Ramos (cell line): Measurements from ENCODE around the gene LMO1.

Source experiments
- in situ Hi-C: fragments of 300-500 bp; cut with MboI; formaldehyde crosslinking; loops from one replicate; pipeline ENCODE4 v1.14.3; 2022; ENCODE audit warnings: low sequenced_read_pairs; ENCODE audit not compliant: unreplicated experiment

LMO1 gene

DNA sequence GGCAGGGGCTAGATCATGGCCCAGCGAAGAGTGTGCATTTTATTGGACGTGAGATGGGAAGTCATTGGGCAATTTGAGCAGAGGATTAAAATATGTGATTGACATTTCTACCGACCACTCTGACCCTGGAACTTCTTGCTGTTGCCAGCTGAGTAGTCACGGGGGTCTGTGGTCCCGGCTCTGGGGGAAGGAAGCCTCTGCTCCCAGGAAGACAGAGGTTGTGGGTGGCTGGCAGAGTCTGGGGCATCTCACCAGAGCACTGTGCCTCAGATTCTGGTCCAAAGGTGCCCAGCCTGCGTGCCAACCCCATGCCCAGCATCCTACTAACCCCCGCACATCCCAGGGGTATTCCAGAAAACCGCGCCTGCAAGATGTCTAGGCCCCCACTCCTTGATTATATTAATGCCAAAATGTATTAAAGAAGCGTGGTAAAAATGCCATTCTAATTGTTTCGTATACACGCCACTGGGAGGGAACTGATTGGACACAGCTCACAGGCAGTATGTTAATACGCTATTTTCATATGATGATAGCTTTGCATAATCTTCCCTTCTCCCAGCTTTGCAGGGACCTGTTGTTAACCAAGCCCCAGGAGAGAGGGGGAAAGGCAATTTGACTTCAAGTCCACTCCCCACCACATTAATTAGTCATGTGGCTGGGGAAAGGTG is 25.3 kb upstream of the LMO1 start:
- in situ Hi-C loops = no loop called here

DNA sequence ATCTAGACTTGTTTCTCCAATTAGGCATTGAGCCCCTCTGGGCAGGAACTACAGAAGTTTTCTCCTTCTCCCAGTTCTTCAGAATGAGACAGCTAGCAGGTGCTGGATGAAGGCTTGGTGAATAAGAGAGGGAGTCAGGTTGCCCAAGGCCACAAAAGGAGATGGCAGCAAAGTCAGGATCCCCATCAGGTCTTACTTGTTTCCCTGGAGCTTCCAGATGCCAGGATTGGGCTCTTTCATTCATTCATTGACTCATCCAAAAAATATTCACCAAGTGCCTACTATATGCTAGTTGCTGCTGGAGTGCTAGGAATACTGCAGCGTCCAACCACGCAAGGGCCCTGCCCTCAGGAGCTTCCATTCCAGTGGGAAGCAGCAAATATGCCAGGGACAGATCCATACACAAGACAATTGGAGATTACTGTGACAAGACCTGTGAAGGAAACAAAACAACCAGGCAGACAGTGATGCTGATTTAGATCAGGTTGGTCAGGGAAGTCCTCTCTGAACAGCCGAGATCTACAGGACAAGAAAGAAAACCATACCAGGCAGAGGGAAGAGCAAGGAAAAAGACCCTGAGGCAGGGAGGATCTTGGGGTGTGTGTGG is 24.6 kb upstream of the LMO1 start:
- in situ Hi-C loops = no loop called here

DNA sequence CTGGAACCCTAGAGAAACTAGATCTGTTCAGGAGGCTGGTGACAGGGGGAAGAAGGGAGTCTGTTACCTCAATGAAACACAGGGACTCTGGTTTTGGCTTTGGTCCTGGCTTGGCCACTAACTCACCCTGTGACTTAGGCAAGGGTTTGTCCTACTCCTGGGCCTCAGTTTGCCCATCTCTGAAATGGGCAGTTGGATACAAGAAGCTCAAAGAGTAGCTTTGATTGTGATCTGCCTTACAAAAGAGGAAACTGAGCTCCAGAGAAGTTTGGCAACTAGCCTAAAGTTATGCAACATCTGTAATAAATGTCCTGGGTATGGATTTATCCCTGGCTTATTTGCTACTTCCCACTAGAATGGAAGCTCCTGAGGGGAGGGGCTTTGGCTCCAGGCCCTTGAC is 24.0 kb upstream of the LMO1 start:
- in situ Hi-C loops = no loop called here

DNA sequence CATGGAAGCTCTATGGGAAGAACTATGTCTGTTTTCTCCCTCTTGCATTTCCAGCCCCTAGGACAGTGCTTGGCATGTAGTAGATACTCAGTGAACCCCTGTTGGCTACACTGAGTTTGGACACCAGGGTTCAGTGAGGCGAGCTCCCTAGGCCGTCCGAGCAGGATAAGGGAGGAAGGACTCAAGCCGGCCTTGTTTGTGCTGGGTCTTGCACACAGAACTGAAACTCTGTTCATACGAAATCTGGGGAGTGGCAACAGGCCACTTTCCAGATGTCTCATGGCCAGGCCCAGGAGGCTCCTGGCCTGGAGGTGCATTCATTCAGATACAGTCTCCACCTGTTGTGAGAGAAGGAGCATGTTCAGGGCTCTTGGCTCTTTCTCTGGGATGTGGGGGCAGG is 23.6 kb upstream of the LMO1 start:
- in situ Hi-C loops = no loop called here

DNA sequence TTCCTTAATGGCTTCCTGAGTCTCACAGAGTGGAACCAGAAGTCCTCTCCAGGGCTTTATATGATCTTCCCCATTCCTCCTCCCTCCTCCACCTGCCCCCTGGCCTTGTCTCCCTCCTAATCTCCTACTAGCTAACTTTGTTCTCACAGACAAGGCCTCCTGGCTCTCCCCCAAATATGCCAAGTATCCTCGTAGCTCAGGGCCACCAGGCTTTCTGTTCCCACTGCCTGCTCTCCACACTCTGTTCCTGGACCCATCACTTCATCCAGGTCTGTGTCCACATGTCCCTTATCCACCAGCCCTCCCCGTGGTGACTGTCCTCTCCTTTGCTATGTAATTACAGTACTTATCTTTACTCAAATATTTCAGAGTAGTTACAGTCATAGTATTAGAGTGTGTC is 23.2 kb upstream of the LMO1 start:
- in situ Hi-C loops = no loop called here

DNA sequence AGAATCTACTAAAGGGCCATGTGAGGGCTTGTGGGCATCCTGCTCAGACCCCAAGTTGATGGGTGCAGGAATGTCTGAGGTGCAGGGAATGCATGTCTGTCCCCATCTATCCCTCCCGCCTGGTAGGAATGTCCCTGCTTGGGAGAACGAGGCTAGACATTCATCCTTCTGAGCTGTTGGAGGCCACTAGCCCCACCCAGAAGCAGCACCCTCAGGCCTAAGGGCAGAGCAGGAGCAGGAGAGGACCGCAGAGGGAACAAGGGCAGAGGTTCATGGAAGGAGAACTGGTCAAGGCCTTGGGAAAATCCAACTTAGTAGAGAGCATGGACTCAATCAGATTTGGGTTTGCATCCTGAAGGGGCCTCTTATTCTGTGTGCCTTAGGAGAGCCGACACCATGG is 22.1 kb upstream of the LMO1 start:
- in situ Hi-C loops = no loop called here

DNA sequence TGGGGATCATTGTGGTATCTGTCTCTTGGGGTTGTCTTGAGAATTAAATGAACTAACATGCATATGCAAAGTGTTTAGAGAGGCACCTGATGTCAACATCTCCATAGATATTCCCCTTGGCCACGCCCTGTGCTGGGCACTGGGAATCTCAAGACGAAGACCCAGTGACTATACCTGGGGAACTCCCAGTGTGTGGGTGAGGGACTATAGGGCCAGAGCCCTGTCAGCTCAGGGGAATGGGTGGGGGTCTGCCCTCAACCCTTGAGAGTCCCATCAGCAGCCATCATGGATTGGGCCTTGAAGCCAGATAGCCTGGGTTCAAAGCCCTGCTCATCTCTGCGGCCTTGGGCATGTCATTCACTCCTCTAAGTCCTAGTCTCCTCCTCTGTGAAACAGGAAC is 21.6 kb upstream of the LMO1 start:
- in situ Hi-C loops = no loop called here

DNA sequence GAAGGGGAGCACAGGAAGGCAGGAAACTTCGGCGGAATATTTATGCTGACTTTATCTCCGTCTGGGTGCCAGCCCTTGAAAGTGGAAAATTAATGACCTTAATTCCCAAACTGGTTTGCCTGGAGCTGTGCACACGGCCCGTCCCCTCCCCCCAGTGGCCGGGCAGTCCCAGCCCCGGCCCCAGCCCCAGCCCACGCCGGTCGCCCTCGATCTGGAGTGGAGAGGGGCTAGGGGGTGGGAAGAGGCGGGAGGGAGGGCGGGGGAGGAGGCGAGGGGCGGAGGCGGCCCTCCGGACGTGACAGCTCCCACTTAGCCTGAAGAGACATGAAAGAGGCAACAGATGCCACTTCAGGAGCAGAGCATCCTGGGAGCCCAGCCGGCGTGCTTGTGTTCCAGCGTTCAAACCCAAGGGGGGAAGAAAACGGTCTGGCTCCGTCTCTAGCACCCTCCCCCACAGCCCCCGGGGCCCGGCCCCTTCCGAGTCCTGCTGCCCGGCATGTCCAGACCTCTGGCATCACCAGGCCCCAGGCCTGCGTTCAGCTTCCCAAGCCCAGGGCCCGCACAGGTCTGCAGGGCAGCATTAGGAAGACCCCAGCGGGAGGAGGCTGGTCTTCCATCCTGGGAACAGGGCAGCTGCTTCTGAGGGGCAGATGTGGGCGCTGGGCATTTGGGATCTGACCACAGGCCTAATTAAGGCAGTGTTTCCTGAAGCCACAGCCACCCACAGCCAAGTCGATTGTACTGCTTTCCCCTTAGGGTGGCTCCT is 20.0 kb upstream of the LMO1 start:
- in situ Hi-C loops = no loop called here

DNA sequence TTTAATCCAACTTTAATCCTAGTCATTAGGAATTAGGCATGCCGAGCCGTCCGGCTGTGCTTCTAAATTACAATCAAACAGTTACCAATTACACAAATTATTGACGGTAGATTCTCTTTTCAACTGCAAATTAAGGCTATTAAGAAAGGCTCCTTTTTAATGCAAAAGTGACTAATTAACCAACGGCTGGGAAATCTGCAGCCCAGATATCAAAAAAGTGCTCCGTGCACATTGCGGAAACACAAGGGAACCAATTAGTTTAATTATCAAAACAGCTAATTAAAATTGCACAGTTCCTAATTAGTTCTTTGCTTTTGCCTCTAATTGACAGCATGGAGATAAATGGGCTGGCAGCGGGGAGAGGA is 19.4 kb upstream of the LMO1 start:
- in situ Hi-C loops = no loop called here

DNA sequence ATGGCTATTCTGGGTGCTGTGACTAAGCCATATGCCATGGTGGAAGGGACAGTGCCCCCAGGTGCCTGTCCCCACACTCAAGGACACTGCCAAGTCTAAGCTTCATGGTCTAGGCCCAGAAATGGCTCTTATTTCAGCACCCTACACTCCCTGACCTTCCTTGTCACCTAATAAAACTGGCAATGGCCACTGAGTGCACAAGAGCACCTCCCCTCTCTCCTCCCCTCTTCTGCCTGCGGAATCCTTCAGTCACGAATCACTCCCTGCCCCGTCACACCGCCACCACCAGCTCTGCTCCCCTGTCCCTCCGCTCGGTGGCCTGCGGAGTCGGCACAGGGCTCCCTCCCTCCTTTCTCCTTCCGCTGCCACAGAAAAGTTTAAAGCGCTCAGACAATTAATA is 19.0 kb upstream of the LMO1 start:
- in situ Hi-C loops = no loop called here

DNA sequence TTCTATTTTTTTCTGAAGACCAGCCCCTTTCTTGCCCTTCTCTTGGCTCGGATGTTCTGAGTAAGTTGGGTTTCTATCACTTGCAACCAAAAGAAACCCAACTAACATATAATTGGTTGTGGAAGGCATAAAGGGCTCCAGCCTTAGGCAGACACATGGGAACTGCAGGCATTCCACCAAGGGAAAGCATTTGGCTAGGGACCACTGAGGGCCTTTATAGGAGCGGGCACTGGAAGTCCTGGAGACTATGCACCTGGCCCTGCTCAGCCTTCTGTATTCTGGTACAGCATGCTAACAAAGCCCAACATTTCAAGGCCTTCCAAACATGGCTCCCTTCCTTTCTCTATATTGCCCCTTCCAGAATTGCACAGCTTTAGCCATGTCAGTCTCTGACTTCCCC is 17.6 kb upstream of the LMO1 start:
- in situ Hi-C loops = no loop called here

DNA sequence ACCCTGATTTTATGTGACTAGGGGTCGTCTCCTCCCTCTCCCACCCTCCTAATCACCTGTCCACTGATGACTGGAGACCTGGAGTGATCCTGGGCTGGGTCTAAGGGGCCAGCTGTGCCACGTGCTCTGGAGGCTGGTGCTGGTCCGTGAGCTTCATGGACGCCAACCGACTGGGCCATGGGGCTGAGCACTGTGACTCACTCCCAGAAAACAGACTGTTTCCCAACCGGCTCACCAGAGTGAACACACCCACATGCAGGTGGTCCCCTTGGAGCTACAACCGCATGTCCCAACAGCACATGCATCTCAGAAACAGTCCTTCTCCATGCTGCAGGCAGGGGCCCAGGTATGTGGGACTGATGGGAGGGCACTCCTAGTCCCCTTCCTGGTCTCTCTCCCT is 14.0 kb upstream of the LMO1 start:
- in situ Hi-C loops = no loop called here

DNA sequence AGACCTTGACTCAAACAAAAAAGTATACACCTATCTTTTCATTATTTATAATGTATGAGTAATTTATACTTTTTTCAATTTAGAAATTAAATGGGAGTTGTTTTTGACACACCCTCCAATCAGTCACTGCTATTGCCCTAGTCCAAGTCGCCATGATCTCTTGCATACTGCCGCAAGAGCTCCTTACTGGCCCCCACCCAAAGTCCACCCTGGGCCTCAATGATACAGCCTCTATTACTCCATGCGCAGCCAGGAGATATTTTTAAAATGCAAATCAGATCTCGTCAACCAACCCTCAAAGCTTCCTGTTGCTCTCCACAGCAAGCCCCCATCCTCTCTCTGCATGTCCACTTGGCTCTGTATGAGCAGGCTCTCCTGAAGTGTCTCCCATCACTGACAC is 12.8 kb upstream of the LMO1 start:
- in situ Hi-C loops = no loop called here

DNA sequence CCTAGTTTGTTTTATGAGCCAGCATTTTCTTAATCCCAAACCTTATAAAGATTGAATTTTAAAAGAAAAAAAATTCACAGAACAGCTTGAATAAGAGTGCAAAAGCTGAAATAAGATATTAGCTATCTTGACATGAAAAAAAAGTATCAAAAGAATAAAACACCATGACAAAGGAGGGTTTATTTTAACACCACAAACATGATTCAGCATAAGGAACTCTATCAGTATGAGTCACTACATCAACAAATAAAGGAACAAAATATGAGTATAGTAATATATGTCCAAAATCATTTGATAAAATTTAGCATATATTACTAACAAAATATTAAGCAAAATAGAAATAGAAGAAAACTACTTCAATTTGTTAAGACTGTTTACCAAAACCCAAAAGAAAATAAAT is 9.6 kb upstream of the LMO1 start:
- in situ Hi-C loops = no loop called here

DNA sequence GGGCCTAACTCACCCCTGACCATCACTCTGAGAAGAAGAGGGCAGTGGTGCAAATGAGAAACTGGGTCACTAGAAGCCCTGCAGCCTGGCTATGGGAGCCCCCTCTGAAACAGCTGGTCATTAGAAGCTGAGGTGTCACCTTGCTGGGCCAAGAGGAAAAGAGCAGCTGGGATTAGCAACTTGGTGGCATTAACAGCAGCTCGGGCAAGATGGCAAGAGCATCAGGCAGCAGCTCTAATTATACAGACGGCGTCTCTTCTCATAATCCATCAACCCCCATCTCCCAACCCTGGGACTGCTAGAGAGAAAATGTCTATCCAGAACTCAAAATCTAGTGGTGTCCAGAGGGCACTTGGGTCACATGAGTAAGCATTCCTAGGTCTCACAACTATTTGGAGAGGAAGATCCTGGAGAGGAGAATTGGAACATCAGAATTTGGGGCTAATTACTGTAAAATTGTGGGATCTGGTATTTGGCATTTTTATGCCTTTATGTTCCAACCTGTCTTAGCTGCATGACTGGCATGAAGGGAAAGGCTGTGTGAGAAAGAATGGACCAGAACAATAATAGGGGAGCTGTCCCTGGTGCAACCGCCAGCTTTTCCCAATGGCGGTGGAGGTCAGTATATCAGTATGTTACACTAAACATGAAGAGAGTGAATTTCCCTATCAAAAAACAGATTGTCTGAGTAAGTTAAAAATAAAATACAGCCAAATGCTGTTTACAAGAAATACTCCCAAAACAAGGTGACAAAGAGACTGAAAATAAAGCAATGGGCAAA is 7.6 kb upstream of the LMO1 start:
- in situ Hi-C loops = no loop called here

DNA sequence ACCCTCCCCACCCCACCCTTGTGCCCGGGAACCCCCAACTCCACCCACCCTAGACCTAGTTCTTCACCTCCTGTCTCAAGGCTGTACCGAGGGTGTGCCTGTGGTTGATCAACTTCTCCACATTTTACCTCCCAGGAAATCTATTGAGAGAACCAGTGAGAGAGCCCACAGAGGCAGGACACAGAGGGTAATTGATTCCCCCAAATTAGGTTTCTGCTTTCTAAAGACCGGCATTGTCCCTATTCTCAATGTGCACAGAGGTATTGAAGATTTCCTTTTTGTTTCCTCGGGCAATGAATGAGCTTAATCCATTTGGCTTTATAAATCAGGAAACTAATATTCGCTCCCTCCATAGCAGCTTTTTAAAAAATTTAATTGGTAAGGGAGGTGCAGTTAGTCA is 6.0 kb upstream of the LMO1 start:
- in situ Hi-C loops = no loop called here

DNA sequence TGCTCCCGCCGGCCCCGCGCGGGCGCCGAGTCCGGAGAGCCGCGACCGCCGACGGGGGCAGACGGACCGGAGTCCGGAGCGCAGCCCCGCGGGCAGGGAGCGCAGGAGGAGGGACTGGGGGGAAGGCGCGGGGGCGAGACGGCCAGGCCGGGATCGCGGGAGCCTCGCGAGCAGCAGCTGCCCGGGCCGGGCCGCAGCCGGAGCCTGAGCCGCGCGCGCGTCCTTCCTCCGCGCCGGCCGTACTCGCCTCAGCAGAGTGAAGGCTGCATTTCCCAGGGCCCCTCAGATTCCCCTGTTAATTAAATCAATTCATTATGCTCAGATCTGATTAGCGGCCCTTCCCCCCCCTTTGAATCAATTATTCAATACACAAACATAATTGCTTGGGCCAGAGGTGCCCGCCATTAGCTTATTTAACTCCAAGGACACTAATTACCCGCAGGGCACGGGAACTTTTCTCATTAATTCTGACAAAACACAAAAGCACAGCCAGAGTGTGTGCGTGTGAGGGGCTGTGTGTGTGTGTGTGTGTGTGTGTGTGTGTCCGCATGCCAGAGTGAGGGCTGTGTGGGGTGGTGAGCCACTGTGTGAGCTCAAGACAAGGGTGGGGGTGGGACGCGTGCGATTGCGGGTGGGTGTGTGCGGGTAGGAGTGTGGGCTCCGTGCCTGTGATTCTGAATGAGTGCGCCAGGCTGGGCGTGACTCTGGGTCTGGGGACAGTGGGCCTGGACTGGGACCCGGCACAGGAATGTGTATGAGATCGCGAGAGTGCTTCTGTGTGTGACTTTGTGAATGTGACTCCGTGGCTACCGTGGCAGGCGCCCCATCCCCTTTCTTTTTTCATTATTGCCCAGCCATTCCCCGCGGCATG is 5.1 kb upstream of the LMO1 start:
- in situ Hi-C loops = no loop called here

DNA sequence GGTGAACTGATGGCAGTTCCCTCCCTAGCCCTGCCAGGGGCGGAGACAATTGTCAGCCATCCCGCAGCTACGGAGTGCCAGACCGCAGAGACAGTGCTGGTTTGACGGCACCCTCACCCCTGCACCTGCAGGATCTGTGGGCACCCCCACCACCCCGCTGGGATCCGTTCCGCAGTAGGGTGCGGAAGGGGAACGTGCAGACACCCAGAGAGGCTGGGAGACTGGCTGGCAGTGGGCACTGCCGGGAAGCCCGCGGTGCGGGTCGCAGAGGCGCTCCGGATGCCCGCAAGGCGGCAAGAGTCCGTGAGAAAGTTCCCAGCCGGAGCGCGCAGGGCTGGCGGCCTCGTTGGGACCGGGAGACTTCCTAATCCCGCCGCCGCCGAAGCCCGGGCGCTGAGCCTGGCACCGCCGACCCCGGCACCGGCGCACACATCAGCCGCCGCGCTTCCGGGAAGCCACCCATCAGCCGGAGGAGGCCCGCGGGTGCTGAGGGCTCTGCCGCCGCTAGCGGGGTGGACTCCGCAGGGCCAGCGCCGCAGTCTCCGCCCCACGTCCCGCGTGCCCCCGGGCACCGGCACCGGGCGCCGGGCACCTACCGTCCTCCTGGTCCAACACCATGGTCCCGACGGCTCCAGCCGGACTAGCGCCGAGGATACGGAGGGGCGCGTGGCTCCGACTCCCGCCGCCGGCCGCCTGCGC is 4.3 kb upstream of the LMO1 start:
- in situ Hi-C loops = no loop called here

DNA sequence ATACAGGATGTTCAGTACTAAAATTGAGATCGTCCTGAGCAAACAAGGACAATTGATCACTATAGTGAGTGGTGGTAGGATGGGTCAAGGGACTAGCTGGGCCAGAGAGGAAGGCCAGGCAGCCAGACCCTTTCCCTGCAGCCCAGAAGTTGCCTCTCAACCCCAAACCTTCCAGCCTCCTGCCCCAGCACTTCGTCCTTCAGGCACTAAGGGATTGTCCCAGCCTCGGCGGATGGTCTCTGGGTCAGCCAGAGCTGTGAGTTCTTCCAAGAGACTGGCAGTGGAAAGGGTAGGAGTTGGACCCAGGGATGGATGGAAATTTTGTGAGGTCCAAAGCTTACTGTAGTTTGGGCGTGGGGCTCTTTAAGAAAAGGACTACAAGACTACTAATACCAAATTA is 3.6 kb upstream of the LMO1 start:
- in situ Hi-C loops = no loop called here
